Panc1 (cell line): ENCODE data around the gene ABI1.

Experiments used
- CTCF ChIP-seq: fragments of 450-650 bp; IDR thresholded peaks from 2 replicates; pipeline ENCODE4 v1.5.1; 2017; ENCODE audit warnings: mild to moderate bottlenecking
- POLR2AphosphoS5 ChIP-seq: IDR thresholded peaks from 2 replicates; pipeline ENCODE4 v1.6.1; 2012; ENCODE audit warnings: mild to moderate bottlenecking, low read depth, low read length, moderate library complexity
- REST ChIP-seq, 2 experiments: IDR thresholded peaks; 2 replicates each; pipeline ENCODE4 v1.6.1; 2011 to 2012; ENCODE audit warnings: low read depth in 2 of 2, control low read depth in 1 of 2, low read length in 1 of 2, mild to moderate bottlenecking in 1 of 2, moderate library complexity in 1 of 2; ENCODE audit not compliant: insufficient read depth in 1 of 2
- SIN3A ChIP-seq: IDR thresholded peaks from 2 replicates; pipeline ENCODE4 v1.6.1; 2012; ENCODE audit warnings: low read depth, mild to moderate bottlenecking, low read length, moderate library complexity, borderline replicate concordance; ENCODE audit not compliant: insufficient read depth
- TCF7L2 ChIP-seq: IDR thresholded peaks from 2 replicates; pipeline ENCODE4 v1.6.1; 2011; ENCODE audit warnings: mild to moderate bottlenecking, low read depth, low read length, inconsistent platforms

- TF ChIP-seq CTCF (no peak), POLR2AphosphoS5 (no peak), REST (IDR thresholded peaks at IDR 0.05; ENCODE audit: insufficient read depth in 1 of 2, low read depth in 2 of 2, low read length in 1 of 2) (no peak), SIN3A (no peak), TCF7L2 (no peak)
Measured at GRCh38 chr10:26714415-26715136, 146.2 kb downstream of the ABI1 start.
